Neural cell (in vitro differentiated cells): Measurements from ENCODE around the gene KIAA1191. TPM values are rescaled to one million over a fixed set of nuclear protein-coding genes. Genes with fewer than 3 reads are reported as not detected.

Experiments used
- H2AFZ ChIP-seq: fragments of 200-600, 300-800 bp; sonication (generic), shearing (Covaris generic); 2 replicates; pipeline ENCODE4 v1.6.0; 2014; ENCODE audit warnings: low read depth, mild to moderate bottlenecking, antibody characterized with exemption, low read length, moderate library complexity
- H3F3A ChIP-seq: fragments of 200-600 bp; shearing (Covaris generic); 2 replicates; pipeline ENCODE4 v1.6.1; 2016; ENCODE audit warnings: mild to moderate bottlenecking, moderate library complexity, mixed read lengths, antibody characterized with exemption, low read length; ENCODE audit not compliant: insufficient read depth, poor library complexity, severe bottlenecking
- H3K27ac ChIP-seq: fragments of 200-600, 300-800 bp; sonication (generic), shearing (Covaris generic); 2 replicates; pipeline ENCODE4 v1.5.1; 2014; ENCODE audit warnings: mild to moderate bottlenecking, low read length, moderate library complexity
- H3K27me3 ChIP-seq: fragments of 300-800, 200-600 bp; sonication (generic), shearing (Covaris generic); 2 replicates; pipeline ENCODE4 v1.6.0; 2014; ENCODE audit warnings: mild to moderate bottlenecking, low read depth, low read length, moderate library complexity; ENCODE audit not compliant: insufficient read depth
- H3K36me3 ChIP-seq: fragments of 300-800, 200-600 bp; sonication (generic), shearing (Covaris generic); 2 replicates; pipeline ENCODE4 v1.5.1; 2014; ENCODE audit warnings: mild to moderate bottlenecking, antibody characterized with exemption, low read length, moderate library complexity; ENCODE audit not compliant: insufficient read depth
- H3K4me2 ChIP-seq: fragments of 300-800, 200-600 bp; sonication (generic), shearing (Covaris generic); 2 replicates; pipeline ENCODE4 v1.6.0; 2014; ENCODE audit warnings: mild to moderate bottlenecking, low read length
- H3K4me3 ChIP-seq: fragments of 300-800, 200-600 bp; sonication (generic), shearing (Covaris generic); 2 replicates; pipeline ENCODE4 v1.5.1; 2014; ENCODE audit warnings: mild to moderate bottlenecking, low read length, moderate library complexity
- H3K79me2 ChIP-seq: fragments of 200-600 bp; shearing (Covaris generic); replicated peaks from 2 replicates; pipeline ENCODE4 v1.6.0; 2014; ENCODE audit warnings: mild to moderate bottlenecking, low read length, moderate library complexity; ENCODE audit not compliant: insufficient read depth
- H3K9ac ChIP-seq: fragments of 300-800, 200-600 bp; sonication (generic), shearing (Covaris generic); 2 replicates; pipeline ENCODE4 v1.6.1; 2016; ENCODE audit warnings: mild to moderate bottlenecking, low read length, mixed read lengths
- H3K9me2 ChIP-seq: fragments of 200-600 bp; shearing (Covaris generic); 2 replicates; pipeline ENCODE4 v1.6.1; 2016; ENCODE audit warnings: mild to moderate bottlenecking, low read length, mixed read lengths; ENCODE audit not compliant: insufficient read depth
- H3K9me3 ChIP-seq: fragments of 200-600, 300-800 bp; sonication (generic), shearing (Covaris generic); 2 replicates; pipeline ENCODE4 v1.6.1; 2016; ENCODE audit warnings: mild to moderate bottlenecking, mixed run types, low read length, moderate library complexity, mixed read lengths
- H4K20me1 ChIP-seq: fragments of 200-600 bp; shearing (Covaris generic); 2 replicates; pipeline ENCODE4 v1.6.1; 2016; ENCODE audit warnings: mild to moderate bottlenecking, mixed run types; ENCODE audit not compliant: insufficient read depth
- CTCF ChIP-seq: fragments of 450-650 bp; IDR thresholded peaks from 2 replicates; pipeline ENCODE4 v1.5.1; 2014; ENCODE audit warnings: antibody characterized with exemption, mild to moderate bottlenecking, moderate library complexity; ENCODE audit not compliant: poor library complexity, severe bottlenecking
- EP300 ChIP-seq: fragments of 450-650 bp; conservative IDR thresholded peaks from 2 replicates; pipeline ENCODE4 v1.6.1; 2014; ENCODE audit warnings: antibody characterized with exemption, mild to moderate bottlenecking, moderate library complexity; ENCODE audit not compliant: poor library complexity, severe bottlenecking
- EZH2 ChIP-seq: fragments of 200-600, 300-800 bp; shearing (Covaris generic), sonication (generic); IDR thresholded peaks from 2 replicates; pipeline ENCODE4 v1.6.1; 2014; ENCODE audit warnings: antibody characterized with exemption, low read length, borderline replicate concordance, mild to moderate bottlenecking; ENCODE audit not compliant: insufficient read depth, poor library complexity, severe bottlenecking
- MXI1 ChIP-seq: fragments of 450-650 bp; conservative IDR thresholded peaks from 2 replicates; pipeline ENCODE4 v1.6.1; 2014; ENCODE audit warnings: antibody characterized with exemption, mild to moderate bottlenecking; ENCODE audit not compliant: poor library complexity, severe bottlenecking
- POLR2AphosphoS5 ChIP-seq: IDR thresholded peaks from 2 replicates; pipeline ENCODE4 v1.6.1; 2012
- RAD21 ChIP-seq: fragments of 450-650 bp; conservative IDR thresholded peaks from 2 replicates; pipeline ENCODE4 v1.6.1; 2014; ENCODE audit warnings: antibody characterized with exemption, mild to moderate bottlenecking, moderate library complexity
- SMC3 ChIP-seq: fragments of 450-650 bp; conservative IDR thresholded peaks from 2 replicates; pipeline ENCODE4 v1.6.1; 2014; ENCODE audit warnings: antibody characterized with exemption, mild to moderate bottlenecking, moderate library complexity; ENCODE audit not compliant: poor library complexity
- TAF1 ChIP-seq: IDR thresholded peaks from 2 replicates; pipeline ENCODE4 v1.6.1; 2012; ENCODE audit warnings: low read depth
- polyA plus RNA-seq: library from polyadenylated mRNA; depleted of rRNA; stranded (reverse); fragments of >200 nt; gene quantifications from 2 replicates; pipeline ENCODE4 v1.2.3, GENCODE V29; 2014
- TF ChIP-seq, protein P1 (sequence below): IDR thresholded peaks from 2 replicates; pipeline ENCODE4 v1.6.1; 2012; ENCODE audit warnings: borderline replicate concordance

KIAA1191 gene
- polyA plus RNA-seq, 1 donor from 2014 or later, result 137 TPM

GRCh38 chr5:176391999-176392398 lies 30.4 kb upstream of the KIAA1191 start:
- no peak overlapping the region for H3K9ac ChIP-seq
- no peak overlapping the region for H2AFZ ChIP-seq
- TF ChIP-seq RAD21 (no peak), TAF1 (no peak), EP300 (no peak), CTCF (no peak), MXI1 (no peak), SMC3 (no peak), POLR2AphosphoS5 (no peak), EZH2 (no peak)
- TF ChIP-seq, protein P1, sequence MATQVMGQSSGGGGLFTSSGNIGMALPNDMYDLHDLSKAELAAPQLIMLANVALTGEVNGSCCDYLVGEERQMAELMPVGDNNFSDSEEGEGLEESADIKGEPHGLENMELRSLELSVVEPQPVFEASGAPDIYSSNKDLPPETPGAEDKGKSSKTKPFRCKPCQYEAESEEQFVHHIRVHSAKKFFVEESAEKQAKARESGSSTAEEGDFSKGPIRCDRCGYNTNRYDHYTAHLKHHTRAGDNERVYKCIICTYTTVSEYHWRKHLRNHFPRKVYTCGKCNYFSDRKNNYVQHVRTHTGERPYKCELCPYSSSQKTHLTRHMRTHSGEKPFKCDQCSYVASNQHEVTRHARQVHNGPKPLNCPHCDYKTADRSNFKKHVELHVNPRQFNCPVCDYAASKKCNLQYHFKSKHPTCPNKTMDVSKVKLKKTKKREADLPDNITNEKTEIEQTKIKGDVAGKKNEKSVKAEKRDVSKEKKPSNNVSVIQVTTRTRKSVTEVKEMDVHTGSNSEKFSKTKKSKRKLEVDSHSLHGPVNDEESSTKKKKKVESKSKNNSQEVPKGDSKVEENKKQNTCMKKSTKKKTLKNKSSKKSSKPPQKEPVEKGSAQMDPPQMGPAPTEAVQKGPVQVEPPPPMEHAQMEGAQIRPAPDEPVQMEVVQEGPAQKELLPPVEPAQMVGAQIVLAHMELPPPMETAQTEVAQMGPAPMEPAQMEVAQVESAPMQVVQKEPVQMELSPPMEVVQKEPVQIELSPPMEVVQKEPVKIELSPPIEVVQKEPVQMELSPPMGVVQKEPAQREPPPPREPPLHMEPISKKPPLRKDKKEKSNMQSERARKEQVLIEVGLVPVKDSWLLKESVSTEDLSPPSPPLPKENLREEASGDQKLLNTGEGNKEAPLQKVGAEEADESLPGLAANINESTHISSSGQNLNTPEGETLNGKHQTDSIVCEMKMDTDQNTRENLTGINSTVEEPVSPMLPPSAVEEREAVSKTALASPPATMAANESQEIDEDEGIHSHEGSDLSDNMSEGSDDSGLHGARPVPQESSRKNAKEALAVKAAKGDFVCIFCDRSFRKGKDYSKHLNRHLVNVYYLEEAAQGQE, result no peak
- no peaks in the 10 kb centered on the region for H3K27me3 ChIP-seq
- H3F3A ChIP-seq, result no peaks in the 10 kb centered on the region
- H3K9me2 ChIP-seq, result no peaks in the 10 kb centered on the region
- peaks cover 10% of the 10 kb centered on the region for H3K79me2 ChIP-seq
- H3K27ac ChIP-seq, result no peak overlapping the region
- no peaks in the 10 kb centered on the region for H4K20me1 ChIP-seq
- no peak overlapping the region for H3K4me2 ChIP-seq
- H3K9me3 ChIP-seq, result no peaks in the 10 kb centered on the region
- no peaks in the 10 kb centered on the region for H3K36me3 ChIP-seq
- H3K4me3 ChIP-seq, result no peak overlapping the region

DNA sequence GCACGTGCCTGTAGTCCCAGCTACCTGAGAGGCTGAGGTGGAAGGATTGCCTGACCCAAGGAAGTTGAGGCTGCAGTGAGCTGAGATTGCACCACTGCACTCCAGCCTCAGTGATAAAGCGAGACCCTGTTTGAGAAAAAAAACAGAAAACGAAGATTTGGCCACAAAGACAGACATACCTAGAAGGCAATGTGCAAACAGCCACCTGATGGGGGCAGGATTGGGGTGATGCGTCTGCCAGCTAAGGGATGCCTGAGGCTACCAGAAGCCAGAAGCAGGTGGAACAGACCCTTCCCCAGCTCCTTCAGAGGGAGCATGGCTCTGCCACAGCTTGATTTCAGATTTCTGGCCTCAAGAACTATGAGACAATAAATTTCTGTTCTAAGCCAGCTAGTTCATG lies 29.9 kb upstream of the KIAA1191 start:
- no peaks in the 10 kb centered on the region for H3K36me3 ChIP-seq
- H3K9me3 ChIP-seq, result no peaks in the 10 kb centered on the region
- H3K27me3 ChIP-seq, result no peaks in the 10 kb centered on the region
- H3K27ac ChIP-seq, result no peak overlapping the region
- TF ChIP-seq TAF1 (no peak), SMC3 (no peak), EP300 (no peak), POLR2AphosphoS5 (no peak), EZH2 (no peak), RAD21 (no peak)
- no peak overlapping the region for H3K4me2 ChIP-seq
- H3K4me3 ChIP-seq, result no peak overlapping the region
- no peak overlapping the region for H2AFZ ChIP-seq
- no peaks in the 10 kb centered on the region for H3F3A ChIP-seq
- H3K79me2 ChIP-seq, result peaks cover 10% of the 10 kb centered on the region
- H3K9me2 ChIP-seq, result no peaks in the 10 kb centered on the region
- no peak overlapping the region for H3K9ac ChIP-seq
- H4K20me1 ChIP-seq, result no peaks in the 10 kb centered on the region
